Pancreas (tissue), 10 donors: Measurements from ENCODE around the gene ZNF550. TPM values are rescaled to one million over a fixed set of nuclear protein-coding genes. Genes with fewer than 3 reads are reported as not detected.

ENCODE experiments used
- ATAC-seq, 4 donors: fragments of 200-7000 bp; cut with Tn5 transposase; one replicate each; pipeline versions ENCODE4 v1.8.0 to v1.9.1; 2020; ENCODE audit warnings: mild to moderate bottlenecking in 4 of 4, moderate library complexity in 4 of 4
- DNase-seq, 6 donors: peaks; one replicate each; pipeline ENCODE4 v3.0.0-alpha.2; 2020
- FAIRE-seq: peaks from 2 replicates; lab custom pipeline; 2012; peaks lifted over from hg19 to GRCh38; lab: Jason Lieb, UNC
- H3K27ac ChIP-seq, 4 donors: fragments of 200-600 bp; sonication (generic); 1 replicate in 3 of 4; 2 replicates in 1 of 4; pipeline versions ENCODE4 v1.5.0 to v1.8.0; 2020
- H3K27me3 ChIP-seq, 4 donors: fragments of 200-600 bp; one replicate each; pipeline ENCODE4 v1.8.0; 2021
- H3K36me3 ChIP-seq, 3 donors: fragments of 200-600 bp; sonication (generic) in 1 of 3; one replicate each; pipeline versions ENCODE4 v1.5.0 to v1.8.0; 2020 to 2021
- H3K4me1 ChIP-seq, 3 donors: fragments of 200-600 bp; one replicate each; pipeline ENCODE4 v1.8.0; 2021
- H3K4me3 ChIP-seq, 4 donors: fragments of 200-600 bp; sonication (generic) in 2 of 4; one replicate each; pipeline versions ENCODE4 v1.5.0 to v1.8.0; 2020 to 2021
- H3K9me3 ChIP-seq, 4 donors: fragments of 200-600 bp; one replicate each; pipeline ENCODE4 v1.8.0; 2021
- CTCF ChIP-seq, 4 donors: fragments of 200-600 bp; sonication (generic) in 3 of 4; IDR thresholded peaks; one replicate each; pipeline versions ENCODE4 v1.5.0 to v1.8.0; 2021; ENCODE audit warnings: antibody characterized with exemption in 4 of 4
- WGBS, 2 donors: extraction: QIAGEN DNeasy Blood & Tissue Kit; methylation state at CpG; one replicate each; pipeline ENCODE4 v1.1.7; 2013; 5-methylcytosine and 5-hydroxymethylcytosine counted together
- intact Hi-C, 3 donors: fragments of 100-400 bp; cut with DNase I; formaldehyde crosslinking; loops; one replicate each; pipeline versions ENCODE4 v1.11.1 to v1.14.2; 2022
- polyA plus RNA-seq, 2 donors: library from polyadenylated mRNA; stranded (reverse); fragments of 200-250 nt; gene quantifications; one replicate each; pipeline ENCODE4 v1.2.3, GENCODE V29; 2013
- total RNA-seq, 6 donors: library from RNA; stranded (reverse); fragmentation: NEBNext Ultra II Directional in 4 of 6; extraction: Animal tissue kit (Norgen Biotek cat#: 25700) in 4 of 6; gene quantifications; one replicate each; pipeline versions ENCODE4 v1.2.1 to v1.2.4, GENCODE V29; 2021 to 2023
- donor health status: healthy with polysubstance abuse.
- donor health status: DM: no; HTN: no; CAD: no; lungs with moderate emphysema.
- donor health status: DM: no; HTN: no; CAD: no.
- donor health status: control.
- donor health status: control.
- donor health status: Bipolar disorder and iron deficiency.
- donor health status: DM: yes; HTN: yes; CAD: no.
- donor health status: DM: no; HTN: no; CAD: no.
- donor health status: DM: no; HTN: no; CAD: no.
- donor health status: DM: yes; HTN: yes; CAD: no.

ZNF550 gene
- total and polyA plus RNA-seq, 8 donors = 2.1 to 6.8 (median 3.3) TPM

DNA sequence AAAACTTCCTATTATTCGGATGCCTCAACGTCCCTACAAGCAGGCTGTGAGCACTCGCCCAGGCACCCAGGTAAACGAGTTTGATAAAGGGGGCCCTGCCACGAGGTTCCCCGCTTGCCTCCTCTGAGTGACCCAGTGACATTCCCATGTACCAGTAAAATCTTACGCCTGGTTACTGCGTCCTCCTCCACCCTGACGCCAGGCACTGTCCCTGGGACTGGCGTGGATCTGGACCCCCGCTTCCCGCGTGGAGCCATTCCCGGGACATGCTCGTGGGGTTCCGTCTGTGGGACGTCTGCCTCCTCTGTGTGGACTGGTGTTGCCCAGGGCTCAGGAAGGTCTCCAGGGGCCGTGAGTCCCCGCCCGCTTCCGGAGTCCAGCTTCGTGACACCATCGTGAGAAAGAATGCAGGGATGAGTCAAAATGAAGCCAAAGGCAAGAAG lies 407 bp upstream of the ZNF550 start:
- FAIRE-seq (no peak), DNase-seq (peak in 4 of 6 donors; percentile 22 to 41 (median 26)), ATAC-seq (peak in 3 of 4 donors; percentile 6 to 14 (median 8))
- Histone ChIP-seq H3K27ac (peak overlapping the region in 2 of 4 donors; percentile 25 to 29), H3K4me3 (peak overlapping the region; percentile 76 to 98 (median 94)), H3K27me3 (no peaks in the 10 kb centered on the region), H3K36me3 (peaks cover 3 to 10% (median 6%) of the 10 kb centered on the region in 3 donors), H3K4me1 (peaks cover 0 to 5% (median 0%) of the 10 kb centered on the region in 3 donors), H3K9me3 (peaks cover 0 to 3% (median 0%) of the 10 kb centered on the region in 4 donors)
- WGBS, 2 donors = 13 to 15% methylated on average over 23 of the region's 23 CpGs
- intact Hi-C loops = no loop called here
- TF ChIP-seq CTCF (IDR thresholded peaks at IDR 0.05) = no peak

DNA sequence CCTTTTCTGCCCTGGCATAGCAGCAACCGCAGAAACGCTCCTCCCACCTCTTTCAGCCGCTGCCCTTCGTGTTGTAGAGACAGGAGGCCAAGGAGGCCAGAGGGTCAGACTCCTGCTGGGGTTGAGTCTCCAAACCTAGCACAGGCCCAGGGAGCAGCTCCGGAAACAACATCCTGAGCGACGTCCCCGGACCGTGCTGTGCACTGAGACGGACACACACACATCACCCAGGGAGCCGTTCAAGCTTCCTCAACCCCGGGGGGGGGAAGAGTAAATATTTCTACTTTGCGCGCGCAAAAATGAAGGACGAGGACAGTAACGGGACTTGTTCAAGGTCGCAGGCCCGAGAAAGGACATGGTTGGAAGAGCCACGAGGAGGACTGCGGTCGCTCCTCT lies 657 bp downstream of the ZNF550 start:
- no peak for TF ChIP-seq CTCF (IDR thresholded peaks at IDR 0.05)

DNA sequence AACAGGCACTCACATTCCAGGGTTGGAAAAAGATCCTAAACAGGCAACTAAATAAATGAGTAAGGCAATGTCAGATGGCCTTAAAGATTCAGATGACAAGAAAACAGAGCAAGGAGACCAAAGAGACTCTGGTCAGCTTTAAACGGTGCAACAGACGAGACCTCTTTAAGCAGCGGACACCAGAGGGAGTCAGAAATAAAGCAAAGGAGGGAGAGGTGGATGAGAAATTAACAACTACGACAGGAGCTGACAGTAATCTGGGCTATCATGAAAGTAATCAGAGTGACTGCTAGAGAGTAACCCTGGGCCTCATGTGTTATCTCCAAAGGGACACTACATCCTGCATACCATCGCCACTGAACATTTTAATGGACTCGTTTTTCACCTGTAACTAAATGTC lies 1.1 kb downstream of the ZNF550 start:
- intact Hi-C loops = no loop called here
- H3K27me3 ChIP-seq = no peaks in the 10 kb centered on the region
- H3K4me1 ChIP-seq = peaks cover 0 to 5% (median 0%) of the 10 kb centered on the region in 3 donors
- TF ChIP-seq CTCF (IDR thresholded peaks at IDR 0.05) = no peak
- peak overlapping the region in 3 of 4 donors; percentile 76 to 98 (median 95) for H3K4me3 ChIP-seq
- no peak for ATAC-seq
- WGBS, 2 donors = 23 to 31% methylated on average over 6 of the region's 6 CpGs
- H3K36me3 ChIP-seq = peaks cover 6 to 26% (median 16%) of the 10 kb centered on the region in 3 donors
- no peak for DNase-seq
- no peak overlapping the region for H3K27ac ChIP-seq
- no peak for FAIRE-seq
- H3K9me3 ChIP-seq = no peaks in the 10 kb centered on the region

More for the DNA sequence above, 657 bp downstream of the ZNF550 start:
- peak in 2 of 6 donors; percentile 25 to 50 for DNase-seq
- Histone ChIP-seq H3K4me3 (peak overlapping the region; percentile 76 to 98 (median 94)), H3K9me3 (peaks cover 0 to under 1% (median 0%) of the 10 kb centered on the region in 4 donors), H3K36me3 (peaks cover 6 to 21% (median 13%) of the 10 kb centered on the region in 3 donors), H3K27ac (peak overlapping the region in 2 of 4 donors; percentile 25 to 33), H3K27me3 (no peaks in the 10 kb centered on the region), H3K4me1 (peaks cover 0 to 5% (median 0%) of the 10 kb centered on the region in 3 donors)
- no peak for FAIRE-seq
- peak; percentile 20 to 49 (median 38) for ATAC-seq
- intact Hi-C loops = no loop called here
- 0 to 1% methylated on average over 22 of the region's 22 CpGs for WGBS, 2 donors

DNA sequence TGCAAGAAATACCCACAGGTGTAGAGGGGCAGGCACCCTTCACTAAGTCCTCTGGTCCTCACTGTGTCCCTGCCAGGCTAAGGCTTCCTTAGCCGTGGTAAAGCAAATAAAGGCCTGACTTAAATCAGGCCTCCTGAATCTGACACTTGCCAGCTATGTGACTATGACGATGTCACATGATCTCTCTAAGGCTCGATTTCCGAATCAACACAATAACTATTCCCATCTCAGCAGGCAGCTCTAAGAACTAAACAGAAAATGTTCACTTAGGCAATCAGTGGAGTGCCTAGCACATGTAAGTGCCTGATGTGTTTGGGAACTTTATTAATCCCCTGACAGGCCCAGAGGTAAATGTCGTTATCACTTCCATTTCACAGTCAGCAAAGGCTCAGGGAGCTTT lies 2.0 kb downstream of the ZNF550 start:
- H3K4me1 ChIP-seq = peaks cover 0 to 5% (median 0%) of the 10 kb centered on the region in 3 donors
- FAIRE-seq (no peak), DNase-seq (no peak), ATAC-seq (no peak)
- H3K27me3 ChIP-seq = no peaks in the 10 kb centered on the region
- no peak for TF ChIP-seq CTCF (IDR thresholded peaks at IDR 0.05)
- peaks cover 6 to 27% (median 18%) of the 10 kb centered on the region in 3 donors for H3K36me3 ChIP-seq
- H3K27ac ChIP-seq = no peak overlapping the region
- intact Hi-C loops = no loop called here
- H3K9me3 ChIP-seq = no peaks in the 10 kb centered on the region
- no peak overlapping the region for H3K4me3 ChIP-seq
- WGBS, 2 donors = 73 to 77% methylated on average over 5 of the region's 5 CpGs

GRCh38 chr19:57552432-57552831 lies 7.2 kb downstream of the ZNF550 start:
- WGBS, 2 donors = 96 to 100% methylated on average over 2 of the region's 2 CpGs
- no peaks in the 10 kb centered on the region for H3K27me3 ChIP-seq
- intact Hi-C loops = no loop called here
- TF ChIP-seq CTCF (IDR thresholded peaks at IDR 0.05) = no peak
- peaks cover 0 to 9% (median 3%) of the 10 kb centered on the region in 4 donors for H3K9me3 ChIP-seq
- H3K27ac ChIP-seq = no peak overlapping the region
- H3K4me3 ChIP-seq = no peak overlapping the region
- no peaks in the 10 kb centered on the region for H3K4me1 ChIP-seq
- DNase-seq (no peak), FAIRE-seq (no peak), ATAC-seq (no peak)
- peaks cover 12 to 76% (median 49%) of the 10 kb centered on the region in 3 donors for H3K36me3 ChIP-seq
